GM18909 (cell line): ENCODE results near the gene ANXA4.

Source experiments
- ATAC-seq: cut with Tn5 transposase; IDR thresholded peaks from one replicate; pipeline ENCODE4 v1.9.1; 2021; ENCODE audit warnings: mild to moderate bottlenecking; ENCODE audit not compliant: unreplicated experiment, poor library complexity

ANXA4 gene

GRCh38 chr2:69833752-69834151 is 91.8 kb downstream of the ANXA4 start:
- no peak for ATAC-seq

- ATAC-seq: no peak
Measured at GRCh38 chr2:69835666-69836065, 93.7 kb downstream of the ANXA4 start.

GRCh38 chr2:69836316-69836715 is 94.4 kb downstream of the ANXA4 start:
- no peak for ATAC-seq

- no peak for ATAC-seq
Measured at GRCh38 chr2:69837533-69837932, 95.6 kb downstream of the ANXA4 start.

- ATAC-seq: no peak
Measured at GRCh38 chr2:69843993-69844392, 102.1 kb downstream of the ANXA4 start.

GRCh38 chr2:69844560-69844959 is 102.6 kb downstream of the ANXA4 start:
- no peak for ATAC-seq

GRCh38 chr2:69846182-69847067 is 104.5 kb downstream of the ANXA4 start:
- ATAC-seq: no peak

- ATAC-seq: no peak
Measured at GRCh38 chr2:69847068-69847828, 105.3 kb downstream of the ANXA4 start.

- ATAC-seq: no peak
Measured at GRCh38 chr2:69848186-69848790, 106.4 kb downstream of the ANXA4 start.

- no peak for ATAC-seq
Measured at GRCh38 chr2:69858261-69858660, 116.3 kb downstream of the ANXA4 start.

GRCh38 chr2:69863298-69863697 is 121.4 kb downstream of the ANXA4 start:
- no peak for ATAC-seq
